ENCODE data around the gene C6orf47.
A peak's percentile ranks its signal among the peaks of the same experiment; 100 is the strongest.

The C6orf47 gene

DNA sequence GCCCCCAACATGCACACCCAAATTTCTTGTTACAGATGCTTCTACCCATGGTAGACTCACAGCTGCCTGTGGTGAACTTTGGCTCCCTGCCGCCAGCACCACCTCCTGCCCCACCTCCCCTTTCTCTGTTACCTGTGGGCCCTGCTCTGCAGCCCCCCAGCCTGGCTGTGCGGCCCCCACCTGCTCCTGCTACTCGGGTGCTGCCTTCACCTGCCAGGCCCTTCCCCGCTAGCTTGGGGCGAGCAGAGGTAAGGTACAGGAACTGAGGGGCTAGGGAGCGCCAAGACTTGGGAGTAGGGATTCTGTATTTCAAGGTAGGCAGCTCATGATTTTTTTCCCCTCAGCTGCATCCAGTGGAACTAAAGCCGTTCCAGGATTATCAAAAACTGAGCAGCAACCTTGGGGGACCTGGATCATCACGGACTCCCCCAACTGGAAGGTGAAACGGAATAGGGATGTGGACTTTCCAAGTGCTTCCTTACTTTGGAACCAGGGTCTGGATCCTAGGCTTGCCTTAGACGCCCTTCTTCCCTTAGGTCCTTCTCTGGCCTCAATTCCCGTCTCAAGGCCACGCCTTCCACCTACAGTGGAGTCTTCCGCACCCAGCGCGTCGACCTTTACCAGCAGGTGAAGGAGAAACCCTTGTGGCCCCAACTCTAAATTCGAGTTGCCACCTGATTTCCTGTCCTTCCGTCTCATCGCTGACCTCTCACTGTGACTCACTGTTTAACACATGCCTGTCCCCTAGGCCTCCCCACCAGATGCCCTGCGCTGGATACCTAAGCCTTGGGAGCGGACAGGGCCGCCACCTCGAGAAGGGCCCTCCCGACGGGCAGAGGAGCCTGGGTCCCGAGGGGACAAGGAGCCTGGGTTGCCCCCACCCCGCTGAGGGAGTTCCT, 23.6 kb downstream of the C6orf47 start:
- DNase-seq (ENCODE audit: low read depth), result no peak

DNA sequence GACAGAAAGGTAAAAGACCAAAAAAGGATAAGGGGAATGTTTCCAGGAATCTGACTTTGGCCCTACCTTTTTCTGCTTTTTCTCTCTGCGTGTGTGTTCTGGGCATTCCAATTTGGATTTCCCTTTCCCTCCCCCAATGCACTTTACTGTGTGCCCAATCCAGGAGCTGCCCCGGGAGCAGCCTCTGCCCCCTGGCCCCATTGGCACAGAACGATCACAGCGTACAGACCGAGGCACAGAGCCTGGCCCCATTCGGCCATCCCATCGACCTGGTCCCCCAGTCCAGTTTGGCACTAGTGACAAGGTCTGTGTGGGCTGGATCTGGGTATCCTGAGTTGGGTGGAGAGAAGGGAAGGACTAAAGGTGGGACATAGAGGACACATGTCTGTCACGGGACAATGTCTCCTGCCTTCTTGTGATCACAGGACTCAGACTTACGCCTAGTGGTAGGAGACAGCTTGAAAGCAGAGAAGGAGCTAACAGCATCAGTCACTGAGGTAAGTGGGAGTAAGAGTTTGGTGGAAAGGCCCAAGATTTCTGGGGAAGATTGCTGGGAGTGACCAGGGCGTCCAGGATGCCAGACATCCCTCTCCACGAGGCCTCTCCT, 25.5 kb downstream of the C6orf47 start:
- DNase-seq (ENCODE audit: low read depth), result no peak

DNA sequence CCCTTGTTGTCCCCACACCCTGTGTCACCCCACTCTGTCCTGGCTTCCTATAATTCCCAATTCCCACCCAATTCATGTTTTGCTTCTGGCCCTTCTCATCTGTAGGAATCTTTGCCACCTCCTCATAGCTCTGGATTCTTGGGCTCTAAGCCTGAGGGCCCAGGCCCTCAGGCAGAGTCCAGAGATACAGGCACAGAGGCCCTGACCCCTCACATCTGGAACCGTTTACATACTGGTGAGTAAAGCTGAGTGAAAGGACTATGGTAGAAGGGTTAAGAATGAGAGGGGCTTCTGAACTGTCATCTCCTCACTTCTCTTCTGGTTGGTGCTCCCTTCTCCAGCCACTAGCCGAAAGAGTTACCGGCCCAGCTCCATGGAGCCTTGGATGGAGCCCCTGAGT, 26.4 kb downstream of the C6orf47 start:
- no peak for DNase-seq (ENCODE audit: low read depth)

DNA sequence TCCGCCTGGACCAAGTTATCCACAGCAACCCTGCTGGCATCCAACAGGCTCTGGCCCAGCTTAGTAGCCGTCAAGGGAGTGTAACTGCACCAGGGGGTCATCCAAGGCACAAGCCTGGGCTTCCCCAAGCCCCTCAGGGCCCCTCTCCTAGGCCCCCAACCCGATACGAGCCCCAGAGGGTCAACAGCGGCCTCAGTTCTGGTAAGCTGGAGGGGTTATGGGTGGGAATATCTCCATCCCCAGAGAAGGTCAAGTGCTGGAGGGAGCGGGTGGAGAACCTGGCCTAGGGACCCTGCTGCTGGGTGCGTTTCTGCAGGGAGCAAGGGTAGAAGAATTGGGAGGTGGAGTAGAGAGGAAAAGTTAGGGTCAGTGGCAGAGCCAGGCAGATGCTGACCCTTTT, 27.1 kb downstream of the C6orf47 start:
- no peak for DNase-seq (ENCODE audit: low read depth)

DNA sequence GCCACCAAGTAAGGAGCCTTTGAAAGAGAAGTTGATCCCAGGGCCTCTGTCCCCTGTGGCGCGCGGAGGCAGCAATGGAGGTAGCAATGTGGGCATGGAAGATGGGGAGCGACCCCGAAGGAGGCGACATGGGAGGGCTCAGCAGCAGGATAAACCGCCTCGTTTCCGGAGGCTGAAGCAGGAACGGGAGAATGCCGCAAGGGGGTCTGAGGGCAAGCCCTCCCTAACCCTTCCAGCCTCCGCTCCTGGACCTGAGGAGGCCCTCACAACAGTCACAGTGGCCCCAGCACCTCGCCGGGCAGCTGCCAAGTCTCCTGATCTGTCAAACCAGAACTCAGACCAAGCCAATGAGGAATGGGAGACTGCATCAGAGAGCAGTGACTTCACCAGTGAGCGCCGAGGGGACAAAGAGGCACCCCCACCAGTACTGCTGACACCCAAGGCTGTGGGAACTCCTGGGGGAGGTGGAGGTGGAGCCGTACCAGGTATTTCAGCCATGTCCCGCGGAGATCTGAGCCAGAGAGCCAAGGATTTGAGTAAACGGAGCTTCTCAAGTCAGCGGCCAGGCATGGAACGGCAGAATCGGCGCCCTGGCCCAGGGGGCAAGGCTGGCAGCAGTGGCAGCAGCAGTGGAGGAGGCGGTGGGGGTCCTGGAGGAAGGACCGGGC, 28.2 kb downstream of the C6orf47 start:
- DNase-seq (ENCODE audit: low read depth), result no peak

DNA sequence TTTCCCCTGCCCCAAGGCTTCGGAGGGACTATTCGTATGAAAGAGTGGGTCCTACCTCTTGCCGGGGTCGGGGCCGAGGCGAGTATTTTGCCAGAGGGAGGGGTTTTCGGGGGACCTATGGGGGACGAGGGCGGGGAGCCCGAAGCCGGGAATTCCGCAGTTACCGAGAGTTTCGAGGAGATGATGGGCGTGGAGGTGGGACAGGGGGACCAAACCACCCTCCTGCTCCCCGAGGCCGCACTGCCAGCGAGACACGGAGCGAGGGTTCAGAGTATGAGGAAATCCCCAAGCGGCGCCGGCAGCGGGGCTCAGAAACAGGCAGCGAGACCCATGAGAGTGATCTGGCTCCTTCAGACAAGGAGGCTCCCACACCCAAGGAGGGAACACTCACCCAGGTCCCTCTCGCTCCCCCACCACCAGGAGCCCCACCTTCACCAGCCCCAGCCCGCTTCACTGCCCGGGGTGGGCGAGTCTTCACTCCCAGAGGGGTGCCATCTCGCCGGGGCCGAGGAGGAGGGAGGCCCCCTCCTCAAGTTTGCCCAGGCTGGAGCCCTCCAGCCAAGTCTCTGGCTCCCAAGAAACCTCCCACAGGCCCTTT, 28.8 kb downstream of the C6orf47 start:
- DNase-seq (ENCODE audit: low read depth), result no peak

DNA sequence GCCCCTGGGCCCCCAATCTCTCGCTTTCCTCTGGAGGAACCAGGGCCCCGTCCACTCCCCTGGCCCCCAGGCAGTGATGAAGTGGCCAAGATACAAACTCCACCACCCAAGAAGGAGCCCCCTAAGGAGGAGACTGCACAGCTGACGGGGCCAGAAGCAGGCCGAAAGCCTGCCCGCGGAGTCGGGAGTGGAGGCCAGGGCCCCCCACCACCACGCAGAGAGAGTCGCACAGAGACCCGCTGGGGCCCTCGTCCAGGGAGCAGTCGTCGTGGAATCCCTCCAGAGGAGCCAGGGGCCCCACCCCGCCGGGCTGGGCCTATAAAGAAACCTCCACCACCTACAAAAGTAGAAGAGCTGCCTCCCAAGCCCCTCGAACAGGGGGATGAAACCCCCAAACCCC, 29.4 kb downstream of the C6orf47 start:
- no peak for DNase-seq (ENCODE audit: low read depth)

DNA sequence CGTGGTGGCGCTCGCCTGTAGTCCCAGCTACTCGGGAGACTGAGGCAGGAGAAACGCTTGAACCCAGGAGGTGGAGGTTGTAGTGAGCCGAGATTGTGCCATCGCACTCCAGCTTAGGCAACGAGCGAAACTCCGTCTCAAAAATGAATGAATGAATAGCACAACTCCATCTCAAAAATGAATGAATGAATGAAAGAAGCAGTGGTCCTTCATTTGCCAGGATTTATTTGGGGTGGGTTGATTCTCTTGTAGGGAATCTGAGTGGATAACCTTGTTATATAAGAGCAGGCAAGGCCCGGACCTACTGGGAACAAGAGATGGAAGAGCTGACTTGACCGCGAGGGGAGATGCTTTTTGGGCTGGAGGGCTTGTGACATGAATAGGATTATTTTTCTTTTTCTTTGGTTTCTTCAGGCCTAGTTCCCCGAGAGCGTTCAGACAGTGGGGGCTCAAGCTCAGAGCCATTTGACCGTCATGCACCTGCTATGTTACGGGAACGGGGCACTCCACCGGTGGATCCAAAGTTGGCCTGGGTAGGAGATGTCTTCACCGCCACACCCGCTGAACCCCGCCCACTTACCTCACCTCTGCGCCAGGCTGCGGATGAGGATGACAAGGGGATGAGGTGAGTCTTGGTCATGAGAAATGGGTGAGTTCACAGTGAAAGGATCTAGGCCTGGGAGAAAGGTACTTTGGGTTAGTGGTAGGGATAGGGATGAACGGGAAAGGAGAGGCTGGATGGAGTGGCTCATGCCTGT, 30.2 kb downstream of the C6orf47 start:
- DNase-seq (ENCODE audit: low read depth), result no peak

DNA sequence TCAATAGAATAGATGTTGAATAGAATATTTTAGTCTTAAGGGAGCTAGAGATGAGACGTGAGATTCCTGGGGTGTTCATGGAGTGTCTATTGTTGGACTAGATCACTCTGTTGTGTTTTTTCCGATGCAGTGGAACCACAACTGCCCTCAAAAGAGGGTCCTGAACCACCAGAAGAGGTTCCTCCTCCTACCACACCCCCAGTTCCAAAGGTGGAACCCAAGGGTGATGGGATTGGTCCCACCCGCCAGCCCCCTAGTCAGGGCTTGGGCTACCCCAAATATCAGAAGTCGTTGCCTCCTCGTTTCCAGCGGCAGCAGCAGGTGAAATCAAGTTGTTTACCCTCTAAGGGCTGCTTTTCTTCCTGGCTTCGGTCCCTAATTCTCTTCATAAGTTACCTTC, 31.6 kb downstream of the C6orf47 start:
- DNase-seq (ENCODE audit: low read depth), result no peak

DNA sequence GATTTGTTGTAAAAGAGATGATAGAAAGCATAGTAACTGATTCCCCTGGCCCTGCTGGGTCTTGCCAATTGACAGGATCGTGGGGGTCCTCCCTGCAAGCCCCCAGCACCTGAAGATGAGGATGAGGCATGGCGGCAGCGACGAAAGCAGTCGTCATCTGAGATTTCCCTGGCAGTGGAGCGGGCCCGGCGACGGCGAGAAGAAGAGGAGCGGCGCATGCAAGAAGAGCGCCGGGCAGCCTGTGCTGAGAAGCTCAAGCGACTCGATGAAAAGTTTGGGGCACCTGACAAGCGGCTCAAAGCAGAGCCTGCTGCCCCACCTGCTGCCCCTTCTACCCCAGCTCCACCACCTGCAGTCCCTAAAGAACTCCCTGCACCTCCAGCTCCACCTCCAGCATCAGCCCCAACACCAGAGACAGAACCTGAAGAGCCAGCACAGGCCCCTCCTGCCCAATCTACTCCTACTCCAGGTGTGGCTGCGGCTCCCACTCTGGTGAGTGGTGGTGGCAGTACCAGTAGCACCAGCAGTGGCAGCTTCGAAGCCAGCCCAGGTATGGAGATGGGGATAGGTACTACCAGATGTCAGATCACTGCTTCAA, 32.8 kb downstream of the C6orf47 start:
- DNase-seq (ENCODE audit: low read depth), result no peak

DNA sequence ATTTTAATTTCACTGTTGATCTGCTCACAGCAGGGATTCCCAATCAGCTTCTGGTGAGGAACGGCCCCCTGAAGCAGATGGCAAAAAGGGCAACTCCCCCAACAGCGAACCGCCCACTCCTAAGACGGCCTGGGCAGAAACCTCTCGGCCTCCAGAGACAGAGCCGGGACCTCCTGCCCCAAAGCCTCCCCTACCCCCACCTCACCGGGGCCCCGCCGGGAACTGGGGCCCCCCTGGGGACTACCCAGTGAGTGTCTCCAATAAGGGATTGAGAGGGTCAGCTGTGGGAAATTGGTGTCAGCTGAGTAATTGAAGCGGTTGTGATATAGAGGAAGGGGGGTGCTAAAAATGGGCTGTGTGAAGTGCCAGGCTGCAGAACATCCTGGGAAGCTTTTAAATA, 33.6 kb downstream of the C6orf47 start:
- no peak for DNase-seq (ENCODE audit: low read depth)

DNA sequence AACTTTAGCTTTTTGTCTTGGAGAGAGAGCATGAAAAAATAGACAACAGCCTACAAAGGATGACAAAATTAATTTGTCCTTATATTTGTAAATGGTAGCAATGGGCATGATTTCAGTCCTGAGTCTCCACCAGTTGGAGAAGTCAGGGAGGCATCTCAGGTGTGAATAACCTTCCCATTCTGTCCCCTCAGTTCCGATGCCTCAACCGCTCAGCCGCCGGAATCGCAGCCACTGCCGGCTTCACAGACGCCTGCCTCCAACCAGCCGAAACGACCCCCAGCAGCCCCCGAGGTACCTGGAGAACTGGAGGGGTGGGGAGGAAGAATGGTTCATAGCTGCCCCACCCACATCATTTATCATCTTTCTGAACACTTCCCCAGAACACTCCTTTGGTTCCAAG, 36.5 kb downstream of the C6orf47 start:
- DNase-seq (ENCODE audit: low read depth), result no peak

DNA sequence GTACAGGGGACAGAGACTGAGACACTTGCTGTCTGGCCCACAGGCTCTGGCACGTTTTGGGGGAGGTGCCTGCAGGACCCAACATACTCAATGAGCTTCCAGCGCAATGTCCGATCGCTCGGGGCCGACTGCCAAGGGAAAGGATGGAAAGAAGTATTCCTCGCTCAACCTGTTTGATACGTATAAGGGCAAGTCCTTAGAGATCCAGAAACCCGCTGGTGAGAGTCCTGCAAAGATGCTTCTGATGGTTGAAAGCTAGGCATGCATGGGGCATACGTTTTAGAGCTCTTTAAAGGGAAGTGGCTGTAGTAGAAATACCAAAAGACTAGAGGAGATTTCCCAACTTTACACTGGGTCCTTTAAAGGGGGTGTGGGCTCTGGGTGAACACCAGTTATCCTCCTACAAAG, 37.9 kb downstream of the C6orf47 start:
- DNase-seq (ENCODE audit: low read depth), result no peak

DNA sequence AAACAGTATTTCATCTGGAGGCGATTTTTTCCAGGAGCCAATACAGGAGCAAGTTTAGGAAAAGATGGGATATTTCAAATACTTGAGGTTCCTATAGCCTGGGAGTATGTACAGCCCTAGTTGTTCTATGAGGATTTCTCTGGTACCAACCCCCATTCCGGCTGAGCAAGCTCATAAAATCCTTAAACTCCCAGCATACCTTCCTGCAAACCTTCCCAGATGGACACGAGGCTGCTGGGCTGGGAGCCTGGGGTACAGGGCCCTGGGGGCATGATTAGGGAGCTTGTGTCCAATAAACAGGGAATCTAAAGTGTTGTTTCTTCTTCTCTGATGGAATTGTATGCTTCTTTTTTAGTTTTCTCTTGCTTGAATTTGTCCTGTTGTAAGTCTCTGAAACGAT, 38.6 kb downstream of the C6orf47 start:
- DNase-seq (ENCODE audit: low read depth), result no peak

DNA sequence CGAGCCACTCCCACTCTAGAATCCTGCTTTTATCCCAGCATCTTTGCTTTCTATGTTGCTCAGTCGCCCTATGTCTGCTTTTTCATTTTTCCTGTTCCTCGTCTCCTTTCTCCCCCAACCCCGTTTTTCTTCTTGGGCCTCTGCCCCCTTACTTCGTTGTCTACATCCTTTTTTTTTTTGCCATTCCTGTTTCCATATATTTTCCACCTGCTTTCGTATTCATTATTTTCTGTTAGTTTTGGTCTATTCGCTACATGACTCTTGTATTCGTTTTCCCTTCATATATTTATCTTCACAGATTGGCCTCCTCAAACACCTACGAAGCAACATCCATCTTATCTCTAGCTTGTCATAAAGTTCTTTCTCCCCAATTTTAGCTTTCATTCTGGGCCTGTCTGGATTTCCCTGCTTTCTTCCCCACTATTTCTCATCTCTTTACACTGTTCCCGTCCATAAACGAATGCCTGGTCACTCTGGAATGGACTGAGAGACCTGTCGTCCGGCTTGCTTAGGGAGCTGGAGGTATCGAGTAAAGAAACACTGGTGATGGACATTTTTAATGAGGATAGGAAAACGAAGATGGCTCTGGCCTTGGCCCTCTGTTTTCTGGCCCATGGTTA, 39.1 kb downstream of the C6orf47 start:
- DNase-seq (ENCODE audit: low read depth), result no peak

DNA sequence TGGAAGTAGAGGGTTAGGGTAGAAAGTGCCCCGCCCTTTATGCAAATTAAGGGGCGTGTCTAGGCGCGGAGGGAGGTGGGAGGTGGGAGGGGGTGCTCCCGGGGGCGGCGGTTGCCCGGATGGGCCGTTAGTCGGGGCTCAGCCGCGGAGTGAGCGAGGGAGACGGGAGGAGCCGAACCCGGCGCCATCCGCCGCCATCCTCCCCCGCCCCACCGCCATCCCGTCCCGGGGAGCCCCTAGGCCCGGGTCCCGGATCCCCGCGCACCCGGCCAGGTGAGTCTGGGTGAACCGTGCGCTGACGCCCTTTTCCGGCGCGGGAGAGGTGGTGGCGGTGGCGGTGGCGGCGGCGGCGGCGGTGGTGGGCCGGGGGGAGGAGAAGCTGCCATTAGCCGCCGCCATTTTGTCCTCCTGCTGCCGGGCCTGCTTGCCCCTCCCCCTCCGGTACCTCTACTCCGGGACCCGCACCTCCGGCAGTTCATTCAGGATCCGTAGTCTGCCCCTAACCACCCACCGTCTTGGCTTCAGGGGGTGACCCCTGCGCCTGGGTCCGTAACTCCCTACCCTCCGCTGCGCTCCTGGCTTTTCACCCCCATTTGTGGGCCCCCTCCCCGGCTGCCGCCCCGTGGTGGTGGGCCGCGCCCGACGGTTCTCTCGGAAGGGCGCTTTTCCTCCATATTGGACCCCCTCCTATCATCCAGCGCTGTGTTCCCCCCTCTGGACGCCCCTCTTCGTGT, 39.8 kb downstream of the C6orf47 start, which contains the start of gene PRRC2A:
PRRC2A (plus strand) TSS at position 130 of the 734 bp plus-strand sequence. CDS start 2,075 bp downstream, outside the sequence.
- DNase-seq (ENCODE audit: low read depth), result no peak

DNA sequence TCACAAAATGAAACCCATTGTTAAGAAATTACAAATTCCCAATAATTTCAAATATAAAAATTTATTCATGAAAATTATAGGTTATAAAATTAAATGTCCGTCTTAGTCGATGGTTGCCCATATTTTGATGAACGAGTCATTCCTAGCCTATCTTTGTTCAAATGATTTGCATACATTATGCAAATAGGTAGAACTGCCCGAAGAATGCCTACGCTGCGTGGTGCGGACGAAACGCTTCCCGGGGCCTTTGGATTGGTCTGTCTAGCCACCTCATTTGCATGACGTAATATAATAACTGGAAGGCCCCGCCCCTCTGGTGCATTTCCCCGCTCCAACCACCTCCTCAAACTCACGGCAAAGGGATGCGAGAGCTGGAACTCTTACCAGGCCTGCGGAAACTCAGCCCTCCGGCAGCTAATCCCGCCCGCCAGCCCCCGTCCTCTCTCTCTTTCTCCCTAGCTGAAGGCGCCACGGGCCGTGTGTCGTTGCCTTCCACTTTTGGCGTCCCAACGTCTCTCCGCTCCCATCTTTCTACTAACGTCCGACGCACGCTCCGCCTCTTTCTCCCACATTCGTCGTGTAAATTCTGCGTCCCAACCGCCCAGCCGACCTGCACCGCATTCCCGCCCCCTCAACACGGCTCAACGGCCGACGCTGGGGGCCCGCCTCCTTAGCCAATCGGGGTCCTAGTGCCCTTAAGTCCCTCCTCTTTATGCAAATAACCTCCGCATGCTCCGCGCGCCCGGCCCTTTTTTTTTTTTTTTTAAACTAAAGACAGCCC, 40.6 kb downstream of the C6orf47 start:
- peak; percentile 96 for DNase-seq (ENCODE audit: low read depth)

DNA sequence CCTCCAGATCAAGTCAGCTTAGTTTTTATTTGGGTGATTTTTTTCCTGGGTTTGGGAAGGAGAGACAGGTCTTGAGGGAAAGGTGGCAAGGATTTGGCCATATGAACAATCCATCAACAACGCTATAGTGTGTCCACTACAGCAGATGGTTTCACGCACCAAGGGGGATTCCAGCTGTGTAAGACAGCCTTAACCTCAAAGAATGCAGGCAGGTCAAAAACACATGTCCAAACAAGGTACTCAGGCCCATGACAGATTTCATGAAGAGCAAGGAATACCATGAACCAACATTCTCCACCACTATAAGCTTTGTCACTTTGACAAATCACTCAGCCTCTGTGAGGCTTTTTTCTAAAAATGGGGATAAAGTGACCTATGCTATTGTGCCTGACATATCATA, 43.6 kb downstream of the C6orf47 start:
- DNase-seq (ENCODE audit: low read depth), result no peak

DNA sequence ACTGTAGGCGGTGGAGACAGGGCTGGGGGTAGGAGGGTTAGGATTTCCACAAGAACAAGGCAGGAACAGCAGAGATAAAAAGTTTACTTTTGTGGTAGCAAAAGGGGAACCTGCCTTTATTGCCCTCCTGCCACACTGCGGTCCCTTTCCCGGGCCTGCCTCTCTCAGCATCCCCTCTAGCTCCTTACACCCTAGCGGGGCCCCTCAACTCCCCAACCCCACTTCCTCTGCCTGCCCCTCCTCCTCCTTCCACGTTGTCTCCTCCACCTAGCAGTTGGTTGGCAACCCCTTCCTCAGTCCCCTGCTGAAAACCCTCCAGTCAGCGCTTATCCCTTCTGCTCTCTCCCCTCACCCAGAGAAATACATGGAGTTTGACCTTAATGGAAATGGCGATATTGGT, 44.8 kb downstream of the C6orf47 start:
- DNase-seq (ENCODE audit: low read depth), result no peak
